Activated CD4-positive, alpha-beta T cell treated with anti-CD3 and anti-CD28 coated beads, Interleukin-2, amount 50 U/mL, for 24 hours (primary cell): ENCODE results near the gene NAT9.

Experiments
- DNase-seq, 2 donors: peaks; one replicate each; pipeline ENCODE4 v3.0.0-alpha.2; 2020; ENCODE audit warnings: low read depth in 1 of 2, low spot score in 1 of 2

The NAT9 gene

GRCh38 chr17:74806334-74806733 is 30.2 kb upstream of the NAT9 start:
- no peak for DNase-seq

DNA sequence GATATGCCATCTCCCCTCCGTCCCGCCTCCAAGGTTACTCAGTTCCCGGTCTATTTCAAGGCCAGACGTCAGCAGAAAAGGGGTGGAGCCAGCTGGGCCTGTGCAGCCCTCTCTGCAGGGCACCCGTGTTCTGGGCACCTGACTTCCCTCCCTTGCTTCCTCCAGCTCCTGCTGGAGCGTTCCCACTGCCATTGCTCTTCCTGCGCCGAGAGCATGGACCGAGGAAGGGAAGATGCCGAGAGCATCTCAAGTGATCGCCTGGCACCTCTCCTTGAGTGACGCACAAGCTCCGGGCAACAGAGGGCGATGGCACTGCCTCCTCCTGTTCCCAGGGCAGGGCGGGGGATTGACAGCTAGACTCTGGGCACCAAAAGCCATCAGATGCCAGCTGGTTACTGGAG is 29.4 kb upstream of the NAT9 start:
- DNase-seq = no peak

- no peak for DNase-seq
Observed at GRCh38 chr17:74804683-74805082, 28.5 kb upstream of the NAT9 start.

- no peak for DNase-seq
Observed at GRCh38 chr17:74803971-74804370, 27.8 kb upstream of the NAT9 start.

- no peak for DNase-seq
Observed at GRCh38 chr17:74803388-74803930, 27.3 kb upstream of the NAT9 start.

DNA sequence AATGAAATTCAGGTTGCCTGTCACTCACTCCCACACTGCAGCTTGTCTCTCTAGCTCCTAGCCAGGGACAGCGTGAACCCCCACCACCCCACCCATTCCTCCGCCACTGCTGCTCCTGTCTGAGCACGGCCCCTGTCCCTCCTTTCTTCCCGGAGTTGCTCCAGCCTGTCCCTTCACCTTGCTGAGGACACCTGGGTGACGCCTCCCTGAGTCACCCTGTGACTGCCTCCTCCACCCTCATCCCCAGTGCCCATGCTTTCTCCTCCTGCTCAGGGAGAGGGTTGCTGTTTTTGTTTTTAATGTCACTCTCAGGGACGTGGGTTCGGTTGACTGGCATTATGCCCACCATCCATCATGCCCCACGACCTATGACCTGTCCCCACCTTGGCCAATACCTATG is 25.8 kb upstream of the NAT9 start:
- DNase-seq = no peak

DNA sequence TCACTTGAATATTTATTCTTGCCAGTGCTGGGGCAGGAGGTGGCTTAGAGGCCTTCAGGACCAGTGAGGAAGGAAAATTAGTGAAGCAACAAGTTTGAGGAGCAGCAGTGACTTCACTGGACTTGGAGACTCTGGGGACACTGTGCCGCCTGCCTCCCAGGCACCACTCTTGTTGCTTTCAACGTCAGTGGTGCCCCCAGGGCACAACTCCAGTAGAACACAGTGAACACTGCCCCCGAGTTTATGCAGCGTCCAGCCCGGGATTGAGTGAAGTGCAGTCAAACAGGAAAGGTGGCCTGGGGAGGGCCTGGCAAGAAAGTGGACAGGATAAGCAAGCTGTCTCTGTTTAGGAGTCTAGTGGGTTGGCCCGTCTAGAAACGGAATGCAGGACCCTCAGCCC is 24.4 kb upstream of the NAT9 start:
- no peak for DNase-seq

DNA sequence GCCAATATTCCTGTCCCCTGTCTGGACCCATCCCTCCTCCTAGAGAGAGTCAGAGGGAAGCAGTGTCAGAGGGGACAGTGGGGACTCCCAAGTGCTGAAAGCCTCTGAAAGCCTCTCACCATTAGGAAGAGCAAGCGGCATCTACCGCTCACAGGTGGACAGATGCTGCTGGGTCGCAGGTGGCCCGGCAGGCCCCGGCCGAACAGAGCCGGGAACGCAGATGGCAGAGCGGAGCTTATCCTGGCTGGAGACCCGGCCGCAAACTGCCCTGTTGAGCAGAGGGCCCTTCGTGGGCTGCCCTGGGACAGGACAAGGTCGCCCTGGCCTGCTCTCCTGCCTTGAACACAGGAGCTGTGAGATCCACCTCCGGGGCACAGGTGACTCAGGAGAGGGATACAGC is 23.0 kb upstream of the NAT9 start:
- no peak for DNase-seq

DNA sequence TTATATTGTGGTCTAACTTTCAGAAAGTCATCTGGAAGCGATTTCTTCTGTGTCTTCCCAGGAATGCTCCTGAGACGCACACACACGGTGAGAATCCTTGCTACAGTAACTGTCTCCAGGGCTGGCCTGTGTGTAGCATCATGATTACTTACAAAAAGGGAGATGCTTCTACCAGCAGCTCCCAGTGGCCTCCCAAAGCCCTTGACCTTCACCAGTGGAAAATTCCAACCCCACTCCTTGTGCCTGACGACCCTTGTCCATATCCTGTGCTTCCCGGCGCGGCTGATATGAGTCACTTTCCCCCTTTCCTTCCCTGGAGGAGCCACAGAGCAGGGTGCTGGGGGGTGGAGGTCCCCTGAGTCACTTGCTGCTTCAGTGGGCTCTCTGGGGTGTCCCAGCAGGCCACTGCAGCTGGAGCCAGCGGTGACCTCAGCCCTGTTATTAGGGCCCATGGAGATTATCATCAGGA is 22.1 kb upstream of the NAT9 start:
- DNase-seq = no peak

DNA sequence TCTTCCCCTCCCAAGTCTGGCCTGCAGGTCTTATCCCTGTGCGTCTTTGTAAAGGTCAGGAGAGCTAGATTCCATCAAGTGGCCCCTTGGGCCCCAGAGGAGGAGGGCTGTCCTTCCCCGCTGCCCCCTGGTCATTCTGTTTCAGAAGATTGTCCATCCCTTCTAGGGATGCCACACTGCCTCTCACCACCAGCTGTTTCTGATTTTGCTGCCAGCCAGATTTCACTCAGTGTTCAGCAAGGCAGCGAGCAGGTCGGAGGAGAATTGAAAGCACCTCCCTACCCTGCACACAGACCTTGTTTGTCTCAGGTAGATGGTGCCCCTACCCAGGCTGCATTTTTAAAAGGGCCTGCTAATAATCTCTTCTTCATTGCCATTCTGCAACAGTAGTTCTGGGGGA is 21.7 kb upstream of the NAT9 start:
- DNase-seq = no peak

DNA sequence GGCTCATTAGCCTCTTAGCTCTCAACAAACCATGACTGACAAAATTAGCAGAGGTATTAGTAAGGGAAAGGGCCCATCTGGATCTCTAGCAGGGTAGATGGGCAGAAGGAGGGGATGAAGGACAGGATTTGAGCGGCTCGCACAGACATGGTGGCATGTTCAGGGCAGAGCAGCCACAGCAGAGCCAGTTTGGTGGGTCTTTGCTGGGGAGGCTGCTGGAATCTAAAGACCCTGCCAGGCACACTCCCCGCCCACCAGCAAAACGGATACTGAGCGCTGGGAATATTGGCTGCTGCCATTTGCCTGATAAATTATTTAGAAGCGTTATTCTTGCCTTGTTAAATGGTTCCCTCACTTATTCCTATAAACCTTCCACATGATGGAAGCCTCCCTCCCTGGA is 20.7 kb upstream of the NAT9 start:
- no peak for DNase-seq

DNA sequence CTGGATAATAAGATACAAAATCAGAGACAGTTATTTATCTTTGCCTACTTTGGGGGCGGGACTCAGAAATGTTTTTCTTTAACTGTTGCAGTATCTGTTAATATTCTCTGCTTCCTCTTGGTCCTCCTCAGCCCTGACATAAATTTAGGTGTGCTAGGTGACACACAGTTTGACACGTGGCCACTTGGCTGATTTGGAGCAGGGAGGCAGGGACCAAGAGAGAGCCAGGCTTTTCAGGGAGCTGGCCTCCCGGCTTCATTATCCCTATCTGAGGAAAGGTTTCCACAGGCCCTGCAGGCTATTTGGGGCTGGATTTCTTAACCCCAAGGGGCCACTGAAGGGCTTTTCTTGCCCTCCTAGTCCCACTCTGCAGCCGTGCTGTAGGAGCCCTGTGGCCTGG is 20.1 kb upstream of the NAT9 start:
- DNase-seq = no peak

DNA sequence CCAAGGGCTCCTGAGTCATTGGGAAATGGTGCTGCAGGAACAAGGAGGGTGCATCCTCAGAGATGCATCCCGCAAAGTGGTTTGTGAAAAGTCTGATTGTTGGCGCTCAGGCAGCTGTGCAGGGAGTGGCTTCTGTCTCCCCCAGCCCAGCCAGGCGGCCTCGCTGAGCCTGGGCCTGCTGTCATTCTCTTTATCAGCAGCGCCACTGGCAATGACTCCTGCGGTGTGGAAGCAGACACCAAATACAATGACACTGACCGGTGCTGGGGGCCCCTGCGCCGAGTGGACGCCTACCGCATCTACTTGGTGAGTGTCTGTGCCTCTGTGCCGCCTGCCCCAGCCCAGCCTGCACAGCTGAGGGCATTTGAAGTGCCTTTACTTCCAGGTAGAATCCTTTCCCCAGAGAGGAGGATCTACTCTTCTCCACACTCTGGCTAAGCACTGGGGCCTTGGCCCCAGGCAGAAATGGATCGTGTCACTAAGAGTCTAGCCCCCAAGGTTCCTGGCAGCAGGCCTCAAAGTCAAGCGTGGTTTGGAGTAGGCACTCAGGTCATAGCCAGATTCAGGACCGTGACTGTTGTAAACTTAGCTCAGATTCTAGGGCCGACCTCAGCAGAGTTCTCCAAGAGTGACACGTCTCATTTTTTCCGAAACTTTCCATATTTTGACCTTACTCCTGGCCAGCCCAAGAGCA is 19.3 kb upstream of the NAT9 start:
- no peak for DNase-seq

DNA sequence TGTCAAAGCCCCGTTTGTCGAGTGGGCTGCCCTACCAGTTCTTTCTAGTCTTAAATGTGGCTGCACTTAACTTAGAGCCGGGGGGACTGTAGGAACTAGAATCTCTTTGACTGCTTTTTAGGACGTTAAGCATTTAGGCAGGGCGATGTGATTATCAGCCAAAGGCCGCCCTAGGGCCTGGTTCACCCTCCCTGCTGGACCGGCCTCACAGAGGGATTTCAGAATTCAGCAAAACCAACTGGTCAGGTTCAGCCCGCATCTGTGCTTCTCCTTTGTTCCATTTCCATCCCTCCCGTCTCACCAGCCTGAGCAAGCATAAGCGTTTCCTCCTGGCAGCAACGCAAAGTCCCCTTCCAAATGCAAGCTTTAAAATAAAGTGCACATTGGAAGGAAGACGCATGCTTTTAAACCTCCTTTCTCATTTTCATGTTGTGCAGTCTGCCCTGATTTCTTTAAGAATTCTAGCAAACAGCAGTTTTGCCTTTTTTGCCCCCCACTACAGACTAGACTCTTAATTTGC is 16.5 kb upstream of the NAT9 start:
- DNase-seq = no peak

DNA sequence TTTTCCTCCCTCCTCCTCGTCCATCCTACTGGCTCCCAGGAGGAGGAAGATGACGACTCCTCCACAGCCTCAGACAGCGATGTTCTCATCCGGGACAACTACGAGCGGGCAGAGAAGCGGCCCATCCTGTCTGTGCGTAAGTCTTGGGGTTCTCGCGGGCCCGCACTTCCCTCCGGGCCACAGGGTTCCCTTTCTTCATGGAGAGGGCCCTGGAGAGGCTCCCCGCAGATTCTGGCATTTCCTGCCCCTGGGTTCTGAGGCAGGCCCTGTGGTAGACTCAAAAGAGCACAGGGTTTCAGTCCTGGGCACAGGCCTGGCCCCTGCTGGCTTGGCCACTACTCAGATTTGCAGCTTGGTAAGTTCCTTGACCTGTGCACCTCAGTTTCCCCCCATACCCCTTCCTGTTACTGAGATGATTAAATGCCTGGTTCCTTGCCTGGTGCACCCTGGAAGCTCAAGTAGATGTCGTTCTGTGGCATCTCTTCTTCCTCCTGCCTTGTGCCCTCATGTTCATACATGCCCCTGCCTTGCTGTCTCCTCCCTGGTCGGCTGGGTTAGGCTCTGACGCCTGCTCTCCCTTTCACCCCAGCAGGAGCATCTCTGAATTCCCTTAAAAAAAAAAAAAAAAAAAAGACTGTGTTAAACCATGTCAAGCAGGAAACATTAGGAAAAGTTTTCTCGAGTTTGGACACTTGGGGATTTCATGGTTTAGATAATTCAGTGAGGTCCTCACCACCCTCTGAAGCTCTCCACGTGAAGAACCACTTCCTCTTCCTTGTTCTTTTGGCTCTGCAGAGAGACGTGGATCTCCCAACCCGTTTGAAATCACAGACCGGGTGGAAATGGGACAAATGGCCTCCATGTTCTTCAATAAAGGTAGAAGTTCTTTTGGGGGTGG is 14.3 kb upstream of the NAT9 start:
- no peak for DNase-seq

DNA sequence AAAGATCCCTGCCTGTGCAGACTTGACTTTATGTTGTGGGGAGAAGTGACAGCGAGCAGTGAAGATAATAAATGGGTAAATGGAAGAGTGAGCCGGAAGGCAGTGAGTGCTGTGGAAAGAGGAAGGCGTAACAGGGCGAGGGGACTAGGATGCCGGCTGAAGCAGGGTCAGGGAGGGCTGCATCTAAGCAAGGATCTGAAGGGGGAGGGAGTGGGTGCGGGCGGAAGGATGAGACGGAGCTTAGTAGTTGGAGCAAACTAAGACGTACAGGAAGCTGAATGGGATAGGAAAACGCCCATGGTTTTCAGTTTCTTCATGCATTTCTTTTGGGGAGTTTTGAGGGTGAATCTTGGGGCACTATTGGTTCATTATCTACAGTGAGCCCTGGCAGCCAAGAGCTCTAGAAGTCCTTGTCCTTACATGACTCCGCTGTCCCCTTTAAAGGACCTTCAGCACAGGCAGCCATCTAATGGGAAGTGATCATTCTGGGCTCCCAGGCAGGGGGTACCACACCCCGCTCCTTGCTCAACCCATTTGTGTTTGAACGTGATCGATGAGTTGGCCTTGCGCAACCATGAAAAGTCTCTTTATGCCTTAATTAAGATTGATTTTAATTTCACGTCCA is 10.4 kb upstream of the NAT9 start:
- no peak for DNase-seq

DNA sequence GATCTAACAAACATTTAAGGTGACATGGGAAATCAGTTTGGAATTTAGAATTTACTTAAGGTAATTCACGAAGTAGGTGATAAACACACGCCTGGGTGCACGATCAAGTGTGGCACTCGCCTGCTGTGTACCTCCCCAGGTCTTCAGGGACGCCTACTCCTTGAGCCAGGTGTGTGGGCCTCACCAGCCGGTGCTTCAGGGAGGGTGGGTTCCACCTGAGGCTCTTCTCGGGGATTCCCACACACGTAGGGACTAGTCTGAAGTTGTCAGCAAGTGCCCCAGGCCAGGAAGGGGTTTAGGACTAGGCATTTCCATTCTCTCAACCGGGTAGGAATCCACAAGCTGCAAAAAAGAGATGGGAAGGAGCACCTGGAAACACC is 9.8 kb upstream of the NAT9 start:
- no peak for DNase-seq

DNA sequence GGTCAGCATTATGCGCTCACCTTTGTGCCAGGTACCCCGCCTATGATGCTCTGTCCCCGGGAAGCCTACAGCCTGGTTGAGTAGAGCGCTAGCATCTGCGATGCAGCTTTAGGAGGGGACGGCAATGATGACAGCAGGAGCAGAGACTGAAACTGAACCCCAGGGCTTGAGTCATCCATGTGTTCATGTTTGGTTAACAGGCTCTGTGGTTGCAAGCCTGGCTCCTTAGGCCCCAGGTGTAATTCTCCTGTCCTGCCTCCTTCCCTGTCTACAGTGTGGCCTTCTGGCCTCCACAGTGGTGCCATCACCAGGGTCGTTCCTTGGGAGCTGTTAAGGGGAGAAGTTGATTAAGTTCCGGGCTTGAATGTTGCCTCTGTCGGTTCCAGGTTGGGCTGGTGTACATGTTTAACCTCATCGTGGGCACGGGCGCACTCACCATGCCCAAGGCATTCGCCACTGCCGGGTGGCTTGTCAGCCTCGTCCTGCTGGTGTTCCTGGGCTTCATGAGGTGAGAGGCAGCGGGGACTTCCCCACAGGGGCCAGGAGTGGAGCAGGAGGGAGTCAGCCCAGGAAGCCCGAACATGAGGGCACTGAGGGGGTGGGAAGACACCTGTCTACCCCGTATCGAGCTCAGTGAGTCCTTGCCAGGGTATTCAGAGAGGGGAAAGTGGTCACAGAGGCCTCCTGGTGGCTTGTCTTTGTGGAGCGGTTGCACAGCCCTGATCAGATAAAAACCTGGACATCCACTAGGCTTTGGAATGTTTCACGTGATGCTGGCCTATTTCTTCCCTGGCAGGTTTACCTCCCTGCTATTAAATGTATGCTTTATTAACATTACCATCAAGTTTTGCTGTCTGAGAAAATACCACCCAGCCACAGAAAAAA is 9.2 kb upstream of the NAT9 start:
- DNase-seq = no peak

DNA sequence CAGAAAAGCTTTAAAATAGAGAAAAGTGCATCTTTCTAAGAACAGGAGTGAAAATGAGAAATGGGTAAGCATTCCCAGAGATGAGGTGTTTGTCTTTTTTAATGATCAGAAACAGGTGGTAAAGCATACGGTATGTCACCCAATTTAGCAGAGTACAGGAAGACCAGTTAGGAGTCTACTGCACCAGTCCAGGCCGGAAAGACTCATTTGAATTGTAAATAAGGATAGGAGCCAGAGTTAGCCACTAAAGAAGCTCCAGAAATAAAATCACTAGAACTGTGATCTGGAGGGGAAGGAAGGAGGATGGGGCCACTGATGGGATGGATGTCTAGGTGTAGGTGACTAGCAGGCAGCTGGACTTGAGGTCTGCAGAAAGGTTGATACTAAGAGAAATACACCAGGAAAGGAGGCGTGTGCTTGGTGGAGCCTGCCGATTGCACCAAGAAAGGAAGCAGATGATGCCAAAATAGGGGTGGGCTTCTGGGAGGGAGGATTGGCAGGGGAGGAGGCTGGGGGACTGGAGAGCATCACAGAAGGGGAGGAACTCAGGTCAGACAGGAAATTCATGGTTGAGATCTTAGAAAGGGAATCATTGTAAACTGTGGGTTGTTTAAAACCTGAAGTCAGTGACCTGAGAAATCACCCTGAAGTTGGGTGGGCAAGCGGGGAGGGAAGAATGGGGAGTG is 8.1 kb upstream of the NAT9 start:
- no peak for DNase-seq

DNA sequence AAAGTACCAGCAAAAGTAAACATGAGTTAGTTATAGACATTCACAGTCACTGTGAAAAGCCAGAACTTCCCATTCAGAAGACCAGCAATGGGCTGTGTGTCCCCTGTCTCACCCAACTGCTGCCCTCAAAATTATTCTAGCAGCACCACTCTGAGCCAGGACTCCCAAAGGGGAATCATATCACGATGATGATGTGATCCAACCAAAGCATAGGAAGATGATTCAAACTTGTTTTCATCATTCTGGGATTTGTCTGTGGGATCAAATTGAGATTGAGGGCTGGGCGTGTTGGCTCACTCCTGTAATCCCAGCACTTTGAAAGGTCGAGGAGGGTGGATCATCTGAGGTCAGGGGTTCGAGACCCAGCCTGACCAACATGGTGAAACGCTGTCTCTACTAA is 6.4 kb upstream of the NAT9 start:
- no peak for DNase-seq
